Suprapubic skin (tissue), 4 donors: ENCODE results near the gene FOXO6. TPM values are rescaled to one million over a fixed set of nuclear protein-coding genes. Genes with fewer than 3 reads are reported as not detected.
A peak's percentile ranks its signal among the peaks of the same experiment; 100 is the strongest.

Experiments
- DNase-seq, 2 donors: peaks; one replicate each; pipeline ENCODE4 v3.0.0-alpha.2; 2019; ENCODE audit warnings: low spot score in 2 of 2
- H3K27ac ChIP-seq: fragments of 200-600 bp; sonication (generic); one replicate; pipeline ENCODE4 v1.5.1; 2019
- H3K27me3 ChIP-seq: fragments of 200-600 bp; sonication (generic); one replicate; pipeline ENCODE4 v1.5.1; 2019
- H3K36me3 ChIP-seq: fragments of 200-600 bp; sonication (generic); one replicate; pipeline ENCODE4 v1.5.1; 2019
- H3K4me1 ChIP-seq: fragments of 200-600 bp; sonication (generic); one replicate; pipeline ENCODE4 v1.5.1; 2019
- H3K4me3 ChIP-seq: fragments of 200-600 bp; sonication (generic); one replicate; pipeline ENCODE4 v1.5.1; 2019; ENCODE audit warnings: mild to moderate bottlenecking
- H3K9me3 ChIP-seq: fragments of 200-600 bp; sonication (generic); one replicate; pipeline ENCODE4 v1.5.1; 2019
- EP300 ChIP-seq: sonication (generic); formaldehyde crosslinking; IDR thresholded peaks from one replicate; pipeline ENCODE4 v1.6.1; 2017; ENCODE audit warnings: antibody characterized with exemption
- POLR2A ChIP-seq, 2 donors: fragments of 450-650 bp; IDR thresholded peaks; one replicate each; pipeline ENCODE4 v1.6.1; 2017; ENCODE audit warnings: antibody characterized with exemption in 2 of 2, mild to moderate bottlenecking in 2 of 2, moderate library complexity in 2 of 2
- POLR2AphosphoS5 ChIP-seq, 3 donors: sonication (generic); formaldehyde crosslinking; IDR thresholded peaks; one replicate each; pipeline ENCODE4 v1.6.1; 2017; ENCODE audit warnings: antibody characterized with exemption in 3 of 3
- WGBS: methylation state at CpG from one replicate; pipeline ENCODE4 v1.1.5; 2018; 5-methylcytosine and 5-hydroxymethylcytosine counted together
- total RNA-seq, 4 donors: library from RNA; depleted of rRNA; stranded (reverse); fragments of >200 nt; gene quantifications; one replicate each; pipeline ENCODE4 v1.1.0, GENCODE V29; 2016
- TF ChIP-seq, protein P1 (sequence below), 2 donors: fragments of 200-600 bp in 1 of 2; fragments of 450-650 bp in 1 of 2; sonication (generic) in 1 of 2; IDR thresholded peaks; one replicate each; pipeline ENCODE4 v1.5.1; 2016 to 2019; ENCODE audit warnings: antibody characterized with exemption in 2 of 2, mild to moderate bottlenecking in 1 of 2, moderate library complexity in 1 of 2

The FOXO6 gene
- 1 to 10 TPM; 1.4 to 2.8 (median 1.6) TPM for total RNA-seq

DNA sequence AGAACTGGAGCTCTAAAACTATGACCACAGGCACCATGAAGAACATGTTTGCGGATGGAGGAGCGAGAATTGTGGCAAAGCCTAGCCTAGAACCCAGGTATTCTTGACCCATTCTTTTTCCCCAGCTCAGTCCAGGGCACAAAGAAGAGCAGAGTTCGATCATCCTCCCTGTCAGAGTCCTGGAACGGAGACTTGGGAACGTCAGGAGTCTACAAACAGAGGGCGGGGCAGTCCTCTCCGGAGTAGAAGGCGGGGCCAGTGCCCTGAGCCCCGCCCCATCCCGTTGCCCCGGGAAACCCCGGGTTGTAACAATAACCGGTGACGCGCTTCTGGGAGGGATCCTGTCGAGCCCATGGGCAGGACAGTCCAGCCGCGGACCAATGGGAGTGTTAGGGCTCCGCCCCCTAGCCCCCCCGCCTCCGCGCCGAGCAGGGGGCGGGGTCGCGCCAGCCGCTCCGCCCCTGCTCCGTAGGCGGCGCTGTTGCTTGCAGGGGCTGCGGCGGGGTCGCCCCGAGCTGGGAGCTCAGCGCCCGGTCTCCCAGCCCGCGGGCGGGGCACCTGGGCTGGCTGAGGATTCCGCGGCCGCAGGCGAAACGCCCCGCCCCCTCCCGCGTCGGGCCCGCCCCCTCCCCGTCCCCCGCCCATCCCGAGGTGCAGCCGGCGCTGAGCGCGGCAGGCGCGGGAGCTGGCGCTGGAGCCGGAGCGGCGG is at the start of gene FOXO6:
Gene FOXO6, plus strand, starts transcription at position 649 of the 709 bp plus-strand sequence.
- DNase-seq, result peak; percentile 99
- Histone ChIP-seq H3K4me3 (peak within 1 kb of the TSS; percentile 65), H3K9me3 (no peaks in the 10 kb centered on the region), H3K27ac (peak within 1 kb of the TSS; percentile 61), H3K27me3 (no peaks in the 10 kb centered on the region), H3K4me1 (peaks cover 68% of the 10 kb centered on the region), H3K36me3 (no peaks in the 10 kb centered on the region)
- TF ChIP-seq EP300 (no peak), POLR2A (IDR thresholded peaks at IDR 0.05) (no peak), POLR2AphosphoS5 (IDR thresholded peaks at IDR 0.05) (no peak)
- TF ChIP-seq, protein P1, sequence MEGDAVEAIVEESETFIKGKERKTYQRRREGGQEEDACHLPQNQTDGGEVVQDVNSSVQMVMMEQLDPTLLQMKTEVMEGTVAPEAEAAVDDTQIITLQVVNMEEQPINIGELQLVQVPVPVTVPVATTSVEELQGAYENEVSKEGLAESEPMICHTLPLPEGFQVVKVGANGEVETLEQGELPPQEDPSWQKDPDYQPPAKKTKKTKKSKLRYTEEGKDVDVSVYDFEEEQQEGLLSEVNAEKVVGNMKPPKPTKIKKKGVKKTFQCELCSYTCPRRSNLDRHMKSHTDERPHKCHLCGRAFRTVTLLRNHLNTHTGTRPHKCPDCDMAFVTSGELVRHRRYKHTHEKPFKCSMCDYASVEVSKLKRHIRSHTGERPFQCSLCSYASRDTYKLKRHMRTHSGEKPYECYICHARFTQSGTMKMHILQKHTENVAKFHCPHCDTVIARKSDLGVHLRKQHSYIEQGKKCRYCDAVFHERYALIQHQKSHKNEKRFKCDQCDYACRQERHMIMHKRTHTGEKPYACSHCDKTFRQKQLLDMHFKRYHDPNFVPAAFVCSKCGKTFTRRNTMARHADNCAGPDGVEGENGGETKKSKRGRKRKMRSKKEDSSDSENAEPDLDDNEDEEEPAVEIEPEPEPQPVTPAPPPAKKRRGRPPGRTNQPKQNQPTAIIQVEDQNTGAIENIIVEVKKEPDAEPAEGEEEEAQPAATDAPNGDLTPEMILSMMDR (IDR thresholded peaks at IDR 0.05), result peak in 1 of 2 donors; percentile 53
- WGBS, result 17% methylated on average over 4 of the region's 63 CpGs

GRCh38 chr1:41312991-41313645 is 48.1 kb upstream of the FOXO6 start:
- TF ChIP-seq, protein P1 (IDR thresholded peaks at IDR 0.05), result no peak
- TF ChIP-seq EP300, result no peak
- no peak for TF ChIP-seq POLR2AphosphoS5 (IDR thresholded peaks at IDR 0.05)
- no peak for TF ChIP-seq POLR2A (IDR thresholded peaks at IDR 0.05)
- DNase-seq, result no peak
- 67% methylated on average over 4 of the region's 4 CpGs for WGBS
- Histone ChIP-seq H3K27me3 (no peaks in the 10 kb centered on the region), H3K36me3 (no peaks in the 10 kb centered on the region), H3K27ac (peak overlapping the region; percentile 14), H3K4me1 (peaks cover 16% of the 10 kb centered on the region), H3K4me3 (no peak overlapping the region), H3K9me3 (no peaks in the 10 kb centered on the region)

DNA sequence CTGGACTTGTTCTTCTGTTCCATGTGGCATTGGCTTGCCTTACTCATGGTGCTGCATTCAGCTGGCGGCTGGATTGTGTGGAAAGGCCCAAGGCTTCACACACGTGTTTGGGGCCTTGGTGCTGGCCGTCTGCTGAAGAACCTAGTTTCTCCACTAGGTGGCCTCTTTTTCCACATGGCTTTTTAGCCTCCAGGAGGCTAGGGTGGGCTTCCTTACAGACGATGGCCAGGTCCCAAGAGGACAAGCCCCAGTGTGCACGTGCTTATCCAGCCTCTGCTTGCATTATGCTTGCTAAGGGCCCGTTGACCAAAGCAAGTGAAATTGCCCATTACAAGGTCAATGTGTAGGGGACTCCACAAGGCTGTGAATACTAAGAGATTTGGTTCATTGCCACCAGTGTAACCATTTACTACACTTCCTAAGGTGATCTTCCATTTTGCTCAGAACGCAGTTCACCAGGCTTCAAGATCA is 47.5 kb upstream of the FOXO6 start:
- TF ChIP-seq EP300, result no peak
- TF ChIP-seq, protein P1 (IDR thresholded peaks at IDR 0.05), result peak in 1 of 2 donors; percentile 51
- no peak for DNase-seq
- no peak overlapping the region for H3K4me3 ChIP-seq
- no peaks in the 10 kb centered on the region for H3K9me3 ChIP-seq
- no peaks in the 10 kb centered on the region for H3K36me3 ChIP-seq
- H3K4me1 ChIP-seq, result peaks cover 16% of the 10 kb centered on the region
- H3K27me3 ChIP-seq, result no peaks in the 10 kb centered on the region
- H3K27ac ChIP-seq, result peak overlapping the region; percentile 14
- 62% methylated on average over 7 of the region's 7 CpGs for WGBS

- Histone ChIP-seq H3K27me3 (no peaks in the 10 kb centered on the region), H3K9me3 (no peaks in the 10 kb centered on the region), H3K36me3 (no peaks in the 10 kb centered on the region), H3K4me3 (no peak overlapping the region), H3K27ac (no peak overlapping the region), H3K4me1 (peaks cover 17% of the 10 kb centered on the region)
- WGBS, result 86% methylated on average over 11 of the region's 11 CpGs
- DNase-seq, result no peak
- TF ChIP-seq POLR2AphosphoS5 (IDR thresholded peaks at IDR 0.05) (no peak), EP300 (no peak), POLR2A (IDR thresholded peaks at IDR 0.05) (no peak)
- TF ChIP-seq, protein P1 (IDR thresholded peaks at IDR 0.05), result no peak
Observed at GRCh38 chr1:41314376-41315145, 46.7 kb upstream of the FOXO6 start.
